ENCODE measurements around the gene UNC5A. TPM values are rescaled to one million over a fixed set of nuclear protein-coding genes. Genes with fewer than 3 reads are reported as not detected.

UNC5A gene
- total RNA-seq, 1 donor from 2014 or later: not detected

- POLR2A ChIA-PET: no interaction called here
- TF ChIP-seq CTCF (IDR thresholded peaks at IDR 0.05): no peak
- H3K27ac Mint-ChIP-seq: no peak overlapping the region
- intact Hi-C loops (cut with micrococcal nuclease): no loop called here
- peaks cover 4% of the 10 kb centered on the region for H3K4me1 Mint-ChIP-seq
- H3K27me3 Mint-ChIP-seq: peaks cover 31% of the 10 kb centered on the region
- ATAC-seq (ENCODE audit: low read depth): no peak
- no peak for DNase-seq
- CTCF ChIA-PET: no interaction called here
- no peak overlapping the region for H3K4me3 Mint-ChIP-seq
- H3K9me3 Mint-ChIP-seq: no peaks in the 10 kb centered on the region
- H3K36me3 Mint-ChIP-seq (ENCODE audit: low read depth): no peaks in the 10 kb centered on the region
Measured at GRCh38 chr5:176865964-176866363, 55.6 kb downstream of the UNC5A start.

GRCh38 chr5:176866707-176867310 is 56.5 kb downstream of the UNC5A start:
- no peak overlapping the region for H3K27ac Mint-ChIP-seq
- H3K36me3 Mint-ChIP-seq (ENCODE audit: low read depth): no peaks in the 10 kb centered on the region
- intact Hi-C loops (cut with micrococcal nuclease): no loop called here
- ChIA-PET CTCF (no interaction called here), POLR2A (no interaction called here)
- H3K9me3 Mint-ChIP-seq: no peaks in the 10 kb centered on the region
- H3K4me1 Mint-ChIP-seq: peaks cover 4% of the 10 kb centered on the region
- DNase-seq (no peak), ATAC-seq (ENCODE audit: low read depth) (no peak)
- no peak for TF ChIP-seq CTCF (IDR thresholded peaks at IDR 0.05)
- no peak overlapping the region for H3K4me3 Mint-ChIP-seq
- H3K27me3 Mint-ChIP-seq: peaks cover 31% of the 10 kb centered on the region

GRCh38 chr5:176868126-176868525 is 57.8 kb downstream of the UNC5A start:
- no peak for TF ChIP-seq CTCF (IDR thresholded peaks at IDR 0.05)
- no peak overlapping the region for H3K4me3 Mint-ChIP-seq
- no peaks in the 10 kb centered on the region for H3K36me3 Mint-ChIP-seq (ENCODE audit: low read depth)
- no peaks in the 10 kb centered on the region for H3K9me3 Mint-ChIP-seq
- H3K27ac Mint-ChIP-seq: no peak overlapping the region
- DNase-seq (no peak), ATAC-seq (ENCODE audit: low read depth) (no peak)
- H3K27me3 Mint-ChIP-seq: peaks cover 24% of the 10 kb centered on the region
- intact Hi-C loops (cut with micrococcal nuclease): no loop called here
- ChIA-PET POLR2A (no interaction called here), CTCF (no interaction called here)
- peaks cover 4% of the 10 kb centered on the region for H3K4me1 Mint-ChIP-seq

- ChIA-PET CTCF (no interaction called here), POLR2A (no interaction called here)
- Mint-ChIP-seq H3K4me3 (no peak overlapping the region), H3K36me3 (ENCODE audit: low read depth) (no peaks in the 10 kb centered on the region), H3K27me3 (peaks cover 22% of the 10 kb centered on the region), H3K27ac (no peak overlapping the region), H3K9me3 (no peaks in the 10 kb centered on the region), H3K4me1 (peaks cover 6% of the 10 kb centered on the region)
- TF ChIP-seq CTCF (IDR thresholded peaks at IDR 0.05): no peak
- no peak for ATAC-seq (ENCODE audit: low read depth)
- no peak for DNase-seq
- intact Hi-C loops (cut with micrococcal nuclease): no loop called here
Measured at GRCh38 chr5:176868731-176869130, 58.4 kb downstream of the UNC5A start.

GRCh38 chr5:176869501-176870109 is 59.2 kb downstream of the UNC5A start:
- ChIA-PET POLR2A (no interaction called here), CTCF (no interaction called here)
- intact Hi-C loops (cut with micrococcal nuclease): no loop called here
- Mint-ChIP-seq H3K27ac (no peak overlapping the region), H3K4me3 (no peak overlapping the region), H3K9me3 (no peaks in the 10 kb centered on the region), H3K27me3 (peaks cover 18% of the 10 kb centered on the region), H3K4me1 (peaks cover 6% of the 10 kb centered on the region), H3K36me3 (ENCODE audit: low read depth) (no peaks in the 10 kb centered on the region)
- no peak for ATAC-seq (ENCODE audit: low read depth)
- no peak for TF ChIP-seq CTCF (IDR thresholded peaks at IDR 0.05)
- DNase-seq: no peak

Measured in activated B cell treated with CpG ODN at 0.5 μM for 24 hours (primary cell).